ENCODE measurements around the gene PBX2.

DNA sequence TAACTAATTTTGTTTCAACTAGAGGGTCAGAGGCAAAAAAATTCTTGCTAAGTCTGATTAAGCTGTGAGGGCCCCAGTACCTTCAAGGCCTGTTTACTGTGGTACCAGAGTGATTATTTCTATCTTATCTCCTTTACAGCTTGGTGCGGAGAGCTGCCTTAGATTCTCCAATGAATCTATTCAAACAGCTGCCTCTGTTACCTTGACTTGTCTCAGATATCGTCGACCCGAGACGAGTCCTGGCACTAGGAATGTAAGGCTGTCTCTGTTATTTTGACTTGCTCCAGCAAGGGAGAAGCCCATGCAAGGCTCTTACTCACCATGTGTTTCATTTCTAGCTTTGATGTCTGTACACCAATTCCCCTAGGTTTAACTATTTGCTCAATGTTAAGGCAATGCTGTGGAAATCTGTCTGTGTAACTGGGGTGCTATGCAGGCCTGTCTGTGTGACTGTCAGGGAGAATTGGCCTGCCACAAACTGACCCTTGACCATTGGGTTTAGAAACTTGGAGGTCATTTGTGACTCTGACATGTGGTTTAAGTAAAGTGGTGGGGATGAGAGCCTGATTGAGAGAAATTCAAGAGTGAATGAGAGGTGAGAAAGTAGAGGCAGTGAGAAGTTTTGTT, 49.5 kb downstream of the PBX2 start:
- TF ChIP-seq, protein P1, sequence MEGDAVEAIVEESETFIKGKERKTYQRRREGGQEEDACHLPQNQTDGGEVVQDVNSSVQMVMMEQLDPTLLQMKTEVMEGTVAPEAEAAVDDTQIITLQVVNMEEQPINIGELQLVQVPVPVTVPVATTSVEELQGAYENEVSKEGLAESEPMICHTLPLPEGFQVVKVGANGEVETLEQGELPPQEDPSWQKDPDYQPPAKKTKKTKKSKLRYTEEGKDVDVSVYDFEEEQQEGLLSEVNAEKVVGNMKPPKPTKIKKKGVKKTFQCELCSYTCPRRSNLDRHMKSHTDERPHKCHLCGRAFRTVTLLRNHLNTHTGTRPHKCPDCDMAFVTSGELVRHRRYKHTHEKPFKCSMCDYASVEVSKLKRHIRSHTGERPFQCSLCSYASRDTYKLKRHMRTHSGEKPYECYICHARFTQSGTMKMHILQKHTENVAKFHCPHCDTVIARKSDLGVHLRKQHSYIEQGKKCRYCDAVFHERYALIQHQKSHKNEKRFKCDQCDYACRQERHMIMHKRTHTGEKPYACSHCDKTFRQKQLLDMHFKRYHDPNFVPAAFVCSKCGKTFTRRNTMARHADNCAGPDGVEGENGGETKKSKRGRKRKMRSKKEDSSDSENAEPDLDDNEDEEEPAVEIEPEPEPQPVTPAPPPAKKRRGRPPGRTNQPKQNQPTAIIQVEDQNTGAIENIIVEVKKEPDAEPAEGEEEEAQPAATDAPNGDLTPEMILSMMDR (conservative IDR thresholded peaks at IDR 0.05; ENCODE audit: low read depth in 2 of 2), result no peak
- TF ChIP-seq EZH2phosphoT487 (IDR thresholded peaks at IDR 0.05; ENCODE audit: unreplicated experiment) (no peak), POLR2AphosphoS5 (IDR thresholded peaks at IDR 0.05; ENCODE audit: low read depth) (no peak)
